Osteoblast (primary cell): ENCODE data around the gene INPP5F. TPM values are rescaled to one million over a fixed set of nuclear protein-coding genes. Genes with fewer than 3 reads are reported as not detected.
A peak's percentile ranks its signal among the peaks of the same experiment; 100 is the strongest.
"Not testable (repeated sequence)": the region's sequence is repeated elsewhere in the genome, so short reads cannot be mapped to it uniquely, and the experiment has no call there.

Experiments
- DNase-seq: peaks from one replicate; pipeline ENCODE4 v3.0.0; 2011; ENCODE audit warnings: low spot score, mixed read lengths; ENCODE audit not compliant: insufficient read length; ENCODE audit errors: missing footprints
- H2AFZ ChIP-seq: 2 replicates; pipeline ENCODE4 v1.6.0; 2011; ENCODE audit warnings: mild to moderate bottlenecking, low read length
- H3K27ac ChIP-seq: 2 replicates; pipeline ENCODE4 v1.5.1; 2011; ENCODE audit warnings: mild to moderate bottlenecking, low read depth, low read length, moderate library complexity
- H3K27me3 ChIP-seq: 2 replicates; pipeline ENCODE4 v1.6.0; 2012; ENCODE audit warnings: mild to moderate bottlenecking, control low read depth, inconsistent platforms, low read length, moderate library complexity; ENCODE audit not compliant: insufficient read depth
- H3K36me3 ChIP-seq: 2 replicates; pipeline ENCODE4 v1.5.1; 2011; ENCODE audit warnings: mild to moderate bottlenecking, low read length, control low read depth, moderate library complexity; ENCODE audit not compliant: insufficient read depth
- H3K4me1 ChIP-seq: 2 replicates; pipeline ENCODE4 v1.5.1; 2011; ENCODE audit warnings: mild to moderate bottlenecking, low read length, control low read depth, moderate library complexity; ENCODE audit not compliant: insufficient read depth
- H3K4me2 ChIP-seq: 2 replicates; pipeline ENCODE4 v1.6.0; 2011; ENCODE audit warnings: mild to moderate bottlenecking, low read length; ENCODE audit not compliant: insufficient read depth
- H3K4me3 ChIP-seq: fragments of 200-600 bp; sonication (generic); 3 replicates; pipeline ENCODE4 v1.5.1; 2012; ENCODE audit warnings: mild to moderate bottlenecking, low read length, inconsistent platforms; ENCODE audit not compliant: insufficient read depth
- H3K79me2 ChIP-seq: 2 replicates; pipeline ENCODE4 v1.6.0; 2012; ENCODE audit warnings: mild to moderate bottlenecking, low read length, control low read depth, inconsistent platforms; ENCODE audit not compliant: insufficient read depth
- H3K9me3 ChIP-seq: 2 replicates; pipeline ENCODE4 v1.5.1; 2011; ENCODE audit warnings: low read depth, low read length, control low read depth
- H4K20me1 ChIP-seq: 2 replicates; pipeline ENCODE4 v1.6.0; 2012; ENCODE audit warnings: mild to moderate bottlenecking, low read length, control low read depth; ENCODE audit not compliant: insufficient read depth
- total RNA-seq: library from RNA; depleted of rRNA; stranded (reverse); fragments of >200 nt; gene quantifications from 2 replicates; pipeline ENCODE4 v1.2.3, GENCODE V29; 2012
- TF ChIP-seq, protein P1 (sequence below): IDR thresholded peaks from 2 replicates; pipeline ENCODE4 v1.5.1; 2011; ENCODE audit warnings: mild to moderate bottlenecking, low read depth, low read length, moderate library complexity; ENCODE audit errors: extremely low read depth

Gene INPP5F
- total RNA-seq, 1 donor, result 10.9 TPM

DNA sequence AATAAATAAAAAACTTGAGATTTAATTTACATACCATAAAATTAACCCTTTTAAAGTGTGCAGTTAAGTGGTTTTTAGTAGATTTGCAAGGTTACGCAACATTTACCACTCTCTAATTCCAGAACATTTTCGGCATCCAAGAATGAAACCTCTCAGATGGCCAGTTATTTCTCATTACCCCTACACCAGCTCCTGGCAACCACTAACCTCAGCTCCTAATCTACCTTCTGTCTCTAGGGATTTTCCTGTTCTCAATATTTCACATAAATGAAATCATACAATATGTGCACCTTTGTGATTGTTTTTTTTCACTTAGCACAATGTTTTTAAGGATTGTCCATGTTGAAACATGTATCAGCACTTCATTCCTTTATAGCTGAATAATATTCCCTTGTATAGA is 45.1 kb downstream of the INPP5F start:
- TF ChIP-seq, protein P1, sequence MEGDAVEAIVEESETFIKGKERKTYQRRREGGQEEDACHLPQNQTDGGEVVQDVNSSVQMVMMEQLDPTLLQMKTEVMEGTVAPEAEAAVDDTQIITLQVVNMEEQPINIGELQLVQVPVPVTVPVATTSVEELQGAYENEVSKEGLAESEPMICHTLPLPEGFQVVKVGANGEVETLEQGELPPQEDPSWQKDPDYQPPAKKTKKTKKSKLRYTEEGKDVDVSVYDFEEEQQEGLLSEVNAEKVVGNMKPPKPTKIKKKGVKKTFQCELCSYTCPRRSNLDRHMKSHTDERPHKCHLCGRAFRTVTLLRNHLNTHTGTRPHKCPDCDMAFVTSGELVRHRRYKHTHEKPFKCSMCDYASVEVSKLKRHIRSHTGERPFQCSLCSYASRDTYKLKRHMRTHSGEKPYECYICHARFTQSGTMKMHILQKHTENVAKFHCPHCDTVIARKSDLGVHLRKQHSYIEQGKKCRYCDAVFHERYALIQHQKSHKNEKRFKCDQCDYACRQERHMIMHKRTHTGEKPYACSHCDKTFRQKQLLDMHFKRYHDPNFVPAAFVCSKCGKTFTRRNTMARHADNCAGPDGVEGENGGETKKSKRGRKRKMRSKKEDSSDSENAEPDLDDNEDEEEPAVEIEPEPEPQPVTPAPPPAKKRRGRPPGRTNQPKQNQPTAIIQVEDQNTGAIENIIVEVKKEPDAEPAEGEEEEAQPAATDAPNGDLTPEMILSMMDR, result no peak
- Histone ChIP-seq H3K27me3 (no peaks in the 10 kb centered on the region), H3K36me3 (no peaks in the 10 kb centered on the region), H3K4me3 (no peak overlapping the region), H3K4me1 (peaks cover 22% of the 10 kb centered on the region), H3K9me3 (no peaks in the 10 kb centered on the region), H2AFZ (no peak overlapping the region), H3K4me2 (no peak overlapping the region), H3K79me2 (peaks cover 2% of the 10 kb centered on the region), H4K20me1 (no peaks in the 10 kb centered on the region), H3K27ac (no peak overlapping the region)
- DNase-seq, result no peak

GRCh38 chr10:119772334-119772733 is 46.5 kb downstream of the INPP5F start:
- Histone ChIP-seq H2AFZ (no peak overlapping the region), H3K4me1 (peaks cover 22% of the 10 kb centered on the region), H3K36me3 (no peaks in the 10 kb centered on the region), H3K79me2 (peaks cover 2% of the 10 kb centered on the region), H3K9me3 (no peaks in the 10 kb centered on the region), H3K4me2 (no peak overlapping the region), H3K27me3 (no peaks in the 10 kb centered on the region), H3K27ac (no peak overlapping the region), H4K20me1 (no peaks in the 10 kb centered on the region), H3K4me3 (no peak overlapping the region)
- peak; percentile 47 for DNase-seq
- TF ChIP-seq, protein P1, result no peak

GRCh38 chr10:119773041-119773440 is 47.2 kb downstream of the INPP5F start:
- H3K4me1 ChIP-seq, result peaks cover 22% of the 10 kb centered on the region
- H3K4me3 ChIP-seq, H2AFZ ChIP-seq, H3K4me2 ChIP-seq, H3K27me3 ChIP-seq, H4K20me1 ChIP-seq, DNase-seq, H3K79me2 ChIP-seq, H3K27ac ChIP-seq, H3K9me3 ChIP-seq, H3K36me3 ChIP-seq: not testable (repeated sequence)

GRCh38 chr10:119775529-119775928 is 49.7 kb downstream of the INPP5F start:
- H3K27ac ChIP-seq, result no peak overlapping the region
- TF ChIP-seq, protein P1, result no peak

More at GRCh38 chr10:119775529-119775928, 49.7 kb downstream of the INPP5F start:
- Histone ChIP-seq H3K4me3 (no peak overlapping the region), H3K79me2 (peaks cover 2% of the 10 kb centered on the region), H2AFZ (no peak overlapping the region), H3K9me3 (no peaks in the 10 kb centered on the region), H3K4me2 (no peak overlapping the region), H4K20me1 (no peaks in the 10 kb centered on the region), H3K4me1 (peaks cover 13% of the 10 kb centered on the region), H3K27me3 (no peaks in the 10 kb centered on the region), H3K36me3 (no peaks in the 10 kb centered on the region)
- DNase-seq, result peak; percentile 14
